Measurements from ENCODE around the gene CAMKK1. TPM values are rescaled to one million over a fixed set of nuclear protein-coding genes. Genes with fewer than 3 reads are reported as not detected.

The CAMKK1 gene
- total RNA-seq, 1 donor from 2014 or later, result 6.1 TPM

- DNase-seq, result no peak
These were observed 3.5 kb upstream of the CAMKK1 start for GRCh38 chr17:3896108-3896967.

GRCh38 chr17:3895354-3895753 lies 2.5 kb upstream of the CAMKK1 start:
- DNase-seq, result no peak

- peak; percentile 17 for DNase-seq
These were observed 2.1 kb upstream of the CAMKK1 start for GRCh38 chr17:3894911-3895343.

- DNase-seq, result no peak
These were observed 1.3 kb upstream of the CAMKK1 start for GRCh38 chr17:3894188-3894587.

- no peak for DNase-seq
These were observed 865 bp upstream of the CAMKK1 start for GRCh38 chr17:3893720-3894116.

DNA sequence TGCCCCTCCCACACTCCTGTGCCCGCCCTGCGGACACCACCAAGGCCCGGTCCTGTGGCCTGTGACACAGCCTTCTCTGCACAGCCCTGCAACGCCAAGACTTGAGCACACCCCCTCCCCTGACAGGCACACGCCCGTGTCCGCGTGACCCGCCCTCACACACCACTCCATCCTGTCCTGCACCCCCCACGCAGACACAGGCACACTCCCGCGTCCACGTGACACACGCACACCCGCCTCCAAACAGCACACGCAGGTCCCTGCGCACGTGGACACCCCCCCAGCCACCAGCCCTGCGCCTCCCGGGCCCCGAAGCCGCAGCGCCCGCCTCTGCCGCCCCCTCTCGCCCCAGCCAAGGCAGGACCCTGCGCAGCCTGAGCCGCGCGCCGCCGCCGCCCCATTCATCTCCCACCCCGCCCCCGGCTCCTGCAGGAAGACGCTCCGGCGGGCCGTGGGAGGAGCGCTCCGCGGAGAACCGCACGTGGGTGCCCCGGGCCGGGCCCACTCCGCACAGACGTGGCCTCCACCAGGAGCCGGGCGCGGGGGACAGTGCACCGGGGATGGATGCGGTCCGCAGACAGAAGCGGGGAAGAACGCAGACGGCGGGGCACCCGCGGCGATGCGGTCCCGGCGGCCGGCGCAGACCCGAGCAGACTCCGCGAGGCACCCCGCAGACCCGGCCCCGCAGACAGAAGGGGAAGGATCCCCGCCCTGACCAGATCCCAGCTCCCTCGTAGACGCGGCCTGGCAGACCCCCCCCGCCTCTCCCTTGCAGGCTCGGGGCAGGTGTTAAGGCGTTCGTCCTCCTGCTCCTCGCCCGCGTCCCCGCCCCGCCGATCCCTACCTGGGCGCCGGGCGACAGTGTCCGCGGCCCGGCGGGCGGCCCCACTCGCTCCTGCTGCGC lies 506 bp downstream of the CAMKK1 start:
- no peak for DNase-seq

- no peak for DNase-seq
These were observed 1.2 kb downstream of the CAMKK1 start for GRCh38 chr17:3891626-3892094.

DNA sequence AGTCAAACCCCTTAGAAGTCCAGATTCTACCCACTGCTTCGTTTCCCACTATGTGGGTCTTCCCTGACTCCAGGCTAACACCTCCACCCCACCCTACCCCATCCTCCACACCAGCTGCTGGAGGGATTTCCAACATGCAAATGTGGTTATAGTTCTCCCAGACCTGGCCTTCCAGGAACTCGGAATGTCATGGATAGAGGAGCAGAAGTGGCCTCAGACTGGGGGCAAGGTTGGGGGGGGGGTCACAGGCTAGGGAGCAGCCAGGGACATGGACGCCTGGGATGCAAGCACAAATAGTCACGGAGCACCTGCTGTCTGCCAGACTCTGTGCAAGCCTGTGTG lies 2.0 kb downstream of the CAMKK1 start:
- no peak for DNase-seq

GRCh38 chr17:3890082-3890877 lies 2.6 kb downstream of the CAMKK1 start:
- no peak for DNase-seq

DNA sequence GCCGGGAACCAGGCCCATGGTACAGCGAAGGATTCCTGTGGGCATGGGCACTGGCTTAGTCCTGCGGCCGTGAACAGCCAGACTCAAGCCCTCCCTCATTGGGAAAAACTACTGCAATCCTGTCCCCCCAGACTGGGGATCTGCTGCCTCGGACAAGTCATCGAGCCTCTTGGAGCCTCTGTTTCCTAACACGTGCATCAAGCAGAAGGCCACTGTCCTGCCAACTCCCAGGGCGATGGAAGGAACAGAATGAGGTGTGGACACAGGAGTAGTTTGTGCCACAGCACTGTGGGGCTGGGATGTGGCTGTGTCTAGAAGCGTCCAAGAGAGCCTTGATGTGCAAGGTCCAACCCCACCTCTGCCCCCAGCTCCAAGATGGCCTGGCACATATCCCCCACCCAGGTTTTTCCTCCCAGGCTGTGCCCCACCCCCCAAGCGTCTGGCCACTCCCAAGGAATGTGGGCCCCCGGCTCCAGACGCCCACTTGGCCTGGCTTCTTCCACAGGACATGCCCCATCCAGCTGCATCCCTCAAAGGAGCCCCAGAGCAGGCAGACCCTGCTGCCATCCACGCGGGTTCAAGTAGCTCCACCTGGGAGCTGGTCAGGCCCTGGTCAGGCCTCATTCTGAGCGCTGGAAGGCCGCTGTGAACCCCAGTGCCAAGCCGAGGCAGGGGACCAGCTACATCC lies 3.4 kb downstream of the CAMKK1 start:
- no peak for DNase-seq

GRCh38 chr17:3888343-3889171 lies 4.3 kb downstream of the CAMKK1 start:
- DNase-seq, result peak; percentile 84

DNA sequence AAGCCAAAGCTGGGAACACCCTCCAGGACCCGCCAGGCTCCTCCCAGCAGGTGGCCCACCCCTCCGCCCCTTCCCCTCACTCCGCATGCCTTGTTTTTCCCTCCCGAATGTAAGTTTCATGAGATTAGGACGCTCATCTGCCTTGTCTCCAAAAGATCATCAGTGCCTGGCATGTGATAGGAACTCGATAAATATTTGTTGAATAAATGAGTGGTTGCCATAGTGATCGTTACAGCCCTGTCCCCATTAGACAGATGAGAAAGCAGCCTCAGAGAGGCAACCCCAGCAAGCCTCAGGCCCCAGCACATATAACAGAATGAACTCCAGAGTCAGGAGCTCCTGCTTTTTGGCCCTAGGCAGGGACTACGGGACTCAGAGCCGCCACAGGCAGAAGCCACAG lies 5.0 kb downstream of the CAMKK1 start:
- DNase-seq, result no peak

- DNase-seq, result no peak
These were observed 5.5 kb downstream of the CAMKK1 start for GRCh38 chr17:3887394-3887793.

DNA sequence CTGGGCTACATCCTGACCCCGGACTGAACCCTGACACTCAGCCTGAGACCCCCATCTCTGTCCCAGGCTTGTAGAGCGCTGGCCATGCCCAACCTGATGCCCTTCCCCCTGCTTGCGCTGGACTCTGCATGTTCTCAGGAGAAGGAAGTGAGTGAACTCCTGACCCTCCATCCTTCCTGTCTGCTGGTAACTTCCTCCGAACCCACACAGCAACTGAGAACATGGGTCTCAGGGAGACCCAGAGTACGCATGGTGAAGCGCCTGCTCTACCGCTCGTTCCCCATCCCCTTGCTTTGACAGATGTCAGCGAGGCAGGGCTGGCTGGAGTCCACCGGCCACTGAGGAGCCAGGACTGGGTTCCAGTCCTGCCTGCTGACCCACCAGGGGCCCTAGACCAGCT lies 6.1 kb downstream of the CAMKK1 start:
- DNase-seq, result no peak

DNA sequence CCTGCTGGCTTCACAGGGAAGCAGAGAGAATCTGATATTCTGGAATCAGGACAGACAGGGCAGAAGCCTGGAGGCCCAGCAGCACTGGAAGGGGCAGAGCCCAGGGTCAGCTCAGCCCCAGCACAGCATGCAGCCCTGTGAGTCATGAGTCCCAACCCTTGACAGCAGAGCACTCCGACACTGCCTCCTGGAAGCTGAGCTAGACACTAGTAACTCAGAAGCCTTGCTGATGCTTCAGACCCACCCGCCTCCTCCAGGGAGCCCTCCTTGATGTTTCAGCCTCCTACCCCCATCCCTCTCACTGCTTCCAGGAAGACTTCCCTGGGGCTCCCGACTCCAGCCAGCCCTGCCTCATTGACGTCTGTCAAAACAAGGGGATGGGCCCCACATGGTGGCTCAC lies 6.9 kb downstream of the CAMKK1 start:
- no peak for DNase-seq

DNA sequence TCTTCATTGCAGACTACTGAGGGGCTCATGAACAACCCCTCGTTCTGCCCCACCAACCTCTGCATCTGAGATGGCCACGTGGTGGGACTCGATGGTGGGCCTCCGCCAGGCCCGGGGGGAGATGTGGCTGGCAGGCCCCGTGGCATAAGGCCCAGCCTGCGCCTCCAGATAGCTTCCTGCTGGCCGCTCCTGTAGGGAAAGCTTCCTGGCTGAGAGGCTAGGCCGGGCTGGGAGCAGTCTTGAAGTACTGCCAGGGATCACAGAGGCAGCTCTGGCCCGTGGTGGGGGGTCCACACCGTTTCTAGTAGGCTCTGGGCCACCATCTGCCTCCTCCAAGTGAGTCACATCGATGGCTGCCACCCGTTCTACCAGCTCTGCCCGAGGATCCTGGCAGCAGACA lies 7.6 kb downstream of the CAMKK1 start:
- no peak for DNase-seq

DNA sequence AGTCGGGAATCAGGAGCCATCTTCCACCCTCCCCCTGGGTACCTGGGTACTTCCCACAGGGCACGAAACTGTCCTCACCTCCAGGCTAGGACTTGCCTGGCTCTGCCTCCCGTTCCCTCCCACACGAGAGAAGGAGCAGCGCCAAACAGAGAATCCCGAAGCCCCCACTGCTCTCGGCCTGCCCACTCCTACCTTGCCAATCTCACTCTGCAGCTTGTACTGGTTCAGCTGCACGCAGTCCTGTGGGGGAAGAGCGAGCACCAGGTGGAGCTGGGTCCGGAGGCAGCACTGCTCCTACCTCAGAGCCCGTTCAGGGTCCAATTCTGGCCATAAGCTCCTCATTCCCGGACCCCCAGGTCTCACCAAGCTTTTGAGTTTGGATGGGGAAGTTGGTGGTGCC lies 8.7 kb downstream of the CAMKK1 start:
- DNase-seq, result no peak

DNA sequence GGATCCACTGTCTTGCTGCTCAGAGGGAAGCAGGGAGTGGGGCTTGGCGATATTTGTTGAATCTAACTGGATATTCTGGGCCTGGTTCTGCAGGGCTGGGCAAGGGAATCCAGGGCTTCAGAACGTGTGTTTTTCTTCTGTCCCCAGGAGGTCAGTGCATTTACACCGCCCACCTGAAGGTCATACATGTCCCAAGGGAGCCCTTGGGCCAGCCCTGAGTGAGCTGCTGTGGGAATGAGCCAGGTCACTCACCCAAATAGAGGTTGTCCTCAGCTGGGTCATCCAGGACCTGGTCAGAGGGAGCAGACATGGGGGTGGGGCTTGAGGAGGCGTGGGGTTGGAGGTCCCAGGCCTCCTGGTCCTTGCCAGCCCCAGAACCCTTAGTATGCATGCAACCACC lies 10.6 kb downstream of the CAMKK1 start:
- no peak for DNase-seq

- DNase-seq, result no peak
These were observed 11.9 kb downstream of the CAMKK1 start for GRCh38 chr17:3880983-3881382.

DNA sequence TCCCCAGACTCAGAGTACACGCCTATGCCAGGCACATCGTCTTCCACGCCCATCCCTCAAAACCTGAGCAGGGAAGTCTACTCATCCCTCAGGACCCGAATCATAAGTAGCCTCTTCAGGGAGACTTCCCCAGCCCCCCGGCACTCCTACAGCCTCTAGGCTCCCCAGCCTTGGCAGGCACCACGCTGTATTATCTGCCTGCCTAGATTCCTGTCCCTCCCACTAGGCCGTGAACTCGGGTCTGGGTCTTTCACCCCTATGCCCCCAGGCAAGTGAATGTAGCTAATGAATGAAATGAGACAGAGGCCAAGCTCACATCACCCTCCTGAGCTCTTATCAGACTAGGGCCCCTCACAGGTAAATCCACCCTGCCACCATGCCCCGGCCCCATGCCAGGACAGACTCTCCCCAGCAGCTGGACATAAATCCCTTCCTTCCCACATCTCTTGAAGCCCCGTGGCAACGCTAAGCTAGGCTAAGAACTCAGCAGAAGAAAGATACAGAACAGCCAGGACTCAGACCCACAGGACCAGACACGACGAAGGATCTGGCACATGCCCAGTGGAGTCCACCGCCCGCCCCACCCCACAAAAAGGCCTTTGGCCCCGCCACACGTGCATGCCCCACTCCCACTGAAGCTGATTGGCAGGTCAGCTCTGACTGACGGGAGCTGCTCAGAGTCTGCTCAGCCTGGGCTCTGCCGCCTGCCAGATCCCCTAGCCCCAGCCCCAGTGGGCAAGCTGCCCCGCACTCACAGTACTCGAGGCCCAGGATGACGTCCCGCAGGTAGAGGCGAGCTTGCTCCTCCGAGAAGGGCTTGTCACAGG lies 13.0 kb downstream of the CAMKK1 start:
- DNase-seq, result no peak
